ENCODE results near the gene DCUN1D4. TPM values are rescaled to one million over a fixed set of nuclear protein-coding genes. Genes with fewer than 3 reads are reported as not detected.
A peak's percentile ranks its signal among the peaks of the same experiment; 100 is the strongest.

DCUN1D4 gene
- total RNA-seq, 2 donors from 2014 or later, result 45.6 to 46.7 TPM

DNA sequence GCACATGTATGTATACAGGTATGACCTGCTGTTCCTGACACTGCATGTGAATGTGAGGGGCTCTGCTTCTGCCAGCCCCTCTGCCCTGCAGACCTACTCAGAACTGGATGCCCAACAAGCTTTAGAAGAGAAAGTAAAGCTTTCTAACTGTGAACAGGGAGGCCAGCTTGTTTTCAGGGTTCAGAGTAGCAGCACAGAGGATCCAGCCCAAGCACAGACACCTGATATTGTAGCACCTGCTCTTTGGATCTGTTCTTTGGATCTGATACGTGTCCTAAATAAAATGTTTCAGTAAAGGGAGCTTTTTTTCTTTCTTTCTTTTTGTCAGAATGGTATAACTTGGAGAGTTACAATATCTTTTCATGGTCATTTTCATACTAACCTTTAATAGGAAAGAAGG lies 19.2 kb downstream of the DCUN1D4 start:
- no peaks in the 10 kb centered on the region for H3K9me3 Mint-ChIP-seq
- no peak for DNase-seq
- no peak overlapping the region for H3K4me3 Mint-ChIP-seq
- H3K36me3 Mint-ChIP-seq (ENCODE audit: insufficient read depth in 2 of 2), result peaks cover 3 to 13% of the 10 kb centered on the region in 2 donors
- H3K27ac Mint-ChIP-seq, result no peak overlapping the region
- H3K27me3 Mint-ChIP-seq (ENCODE audit: low read depth), result no peaks in the 10 kb centered on the region
- peaks cover 6% of the 10 kb centered on the region for H3K4me1 Mint-ChIP-seq (ENCODE audit: low read depth)
- no peak for ATAC-seq (replicated peaks in 1 of 2)

DNA sequence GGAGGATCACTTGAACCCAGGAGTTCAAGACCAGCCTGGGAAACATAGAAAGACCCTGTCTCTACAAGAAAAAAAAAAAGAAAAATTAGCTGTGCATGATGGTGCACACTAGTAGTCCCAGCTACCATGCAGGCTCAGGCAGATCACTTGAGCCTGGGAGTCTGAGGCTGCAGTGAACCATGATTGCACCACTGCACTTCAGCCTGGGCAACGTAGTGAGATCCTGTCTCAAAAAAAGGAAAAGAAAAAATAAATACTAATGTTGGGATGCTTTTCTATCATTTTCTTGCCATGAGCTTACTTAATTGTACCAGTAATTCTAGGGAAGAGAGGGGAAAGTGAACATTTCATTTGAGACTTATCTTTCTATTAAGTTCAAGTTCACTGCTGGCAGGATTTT lies 19.8 kb downstream of the DCUN1D4 start:
- H3K27ac Mint-ChIP-seq, result no peak overlapping the region
- DNase-seq, result no peak
- peaks cover 4 to 10% of the 10 kb centered on the region in 2 donors for H3K36me3 Mint-ChIP-seq (ENCODE audit: insufficient read depth in 2 of 2)
- H3K4me3 Mint-ChIP-seq, result no peak overlapping the region
- no peaks in the 10 kb centered on the region for H3K27me3 Mint-ChIP-seq (ENCODE audit: low read depth)
- no peaks in the 10 kb centered on the region for H3K9me3 Mint-ChIP-seq
- H3K4me1 Mint-ChIP-seq (ENCODE audit: low read depth), result peaks cover 4% of the 10 kb centered on the region
- no peak for ATAC-seq (replicated peaks in 1 of 2)

DNA sequence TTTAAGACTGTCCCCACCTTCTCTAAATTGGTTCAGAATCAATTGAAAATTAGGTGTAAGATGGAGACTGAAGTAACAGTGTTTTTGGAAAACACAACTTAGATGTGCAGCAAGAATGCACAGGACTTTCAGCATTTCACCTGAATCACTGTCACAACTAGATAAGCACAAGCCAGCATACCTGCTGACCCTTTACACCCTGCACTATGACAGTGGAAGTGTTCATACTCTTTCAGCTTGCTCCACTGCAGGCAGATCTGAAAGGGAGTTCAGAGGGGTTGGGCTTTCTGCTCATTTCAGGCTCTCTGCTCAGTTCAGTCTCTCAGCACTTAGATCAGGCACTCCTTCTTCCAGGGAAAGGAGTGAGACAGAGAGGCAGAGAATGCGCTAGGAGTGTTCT lies 22.8 kb downstream of the DCUN1D4 start:
- peaks cover 2 to 9% of the 10 kb centered on the region in 2 donors for H3K36me3 Mint-ChIP-seq (ENCODE audit: insufficient read depth in 2 of 2)
- peaks cover 4% of the 10 kb centered on the region for H3K4me1 Mint-ChIP-seq (ENCODE audit: low read depth)
- no peak overlapping the region for H3K4me3 Mint-ChIP-seq
- no peak overlapping the region for H3K27ac Mint-ChIP-seq
- no peaks in the 10 kb centered on the region for H3K27me3 Mint-ChIP-seq (ENCODE audit: low read depth)
- no peak for ATAC-seq (replicated peaks in 1 of 2)
- no peak for DNase-seq
- no peaks in the 10 kb centered on the region for H3K9me3 Mint-ChIP-seq

DNA sequence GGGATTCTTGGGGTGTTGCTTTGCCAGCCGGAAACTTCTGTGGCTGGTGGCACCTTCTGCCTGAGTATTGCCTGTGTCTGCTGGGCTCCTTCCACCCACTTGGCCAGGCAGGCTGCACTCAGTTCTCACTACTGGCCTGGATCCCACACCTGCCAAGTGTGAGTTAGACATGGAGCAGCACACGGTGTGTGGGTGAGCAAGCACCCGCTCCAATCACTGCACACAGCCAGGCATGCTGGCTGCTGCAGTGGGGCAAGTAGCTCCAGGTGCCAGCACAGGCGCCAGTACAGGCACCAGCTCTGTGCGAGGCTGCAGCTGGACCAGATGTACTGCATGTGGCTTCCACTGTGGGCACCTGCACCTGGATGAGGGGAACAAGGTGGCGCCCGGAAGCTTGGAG lies 23.9 kb downstream of the DCUN1D4 start:
- H3K27ac Mint-ChIP-seq, result no peak overlapping the region
- DNase-seq, result no peak
- H3K4me1 Mint-ChIP-seq (ENCODE audit: low read depth), result peaks cover 4% of the 10 kb centered on the region
- ATAC-seq (replicated peaks in 1 of 2), result no peak
- H3K9me3 Mint-ChIP-seq, result no peaks in the 10 kb centered on the region
- H3K4me3 Mint-ChIP-seq, result no peak overlapping the region
- H3K27me3 Mint-ChIP-seq (ENCODE audit: low read depth), result no peaks in the 10 kb centered on the region
- H3K36me3 Mint-ChIP-seq (ENCODE audit: insufficient read depth in 2 of 2), result peaks cover 4 to 13% of the 10 kb centered on the region in 2 donors

DNA sequence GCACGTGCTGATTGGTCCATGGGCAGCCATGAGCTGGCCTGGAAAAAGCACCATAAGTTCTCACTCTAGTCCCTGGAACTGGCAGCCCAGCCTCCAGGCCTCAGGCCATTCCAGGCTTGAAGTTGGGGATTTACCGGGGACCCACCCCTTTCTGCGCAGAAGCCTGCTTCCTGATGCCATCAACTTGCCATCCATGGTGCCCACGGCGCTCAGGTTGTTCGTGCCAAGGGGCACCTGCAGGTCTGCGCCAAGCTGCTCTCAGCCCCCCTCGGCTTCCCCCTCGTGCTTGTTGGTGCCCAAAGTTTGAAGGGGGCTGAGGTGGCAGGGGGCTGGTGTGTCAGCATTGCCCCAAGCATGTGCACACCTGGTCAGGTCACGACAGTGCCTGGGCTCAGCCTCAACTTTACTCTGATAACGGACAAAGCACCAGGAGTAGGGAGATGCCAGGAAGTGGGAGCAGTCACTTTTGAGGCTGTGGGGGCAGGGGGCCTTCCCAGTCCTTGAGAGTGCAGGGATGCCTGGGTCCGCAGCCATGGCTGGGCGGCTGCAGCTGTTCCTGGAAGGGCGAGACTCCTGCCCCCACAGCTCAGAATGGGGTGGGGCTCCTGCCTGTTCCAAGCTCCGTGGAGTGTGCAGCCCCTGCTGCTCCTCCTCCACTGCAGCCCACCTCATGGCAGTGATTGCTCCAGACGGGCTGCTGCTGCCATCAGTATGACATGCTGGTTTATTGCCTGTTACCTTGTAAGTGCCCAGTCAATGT lies 24.9 kb downstream of the DCUN1D4 start:
- Mint-ChIP-seq H3K36me3 (ENCODE audit: insufficient read depth in 2 of 2) (peaks cover 9 to 20% of the 10 kb centered on the region in 2 donors), H3K4me1 (ENCODE audit: low read depth) (no peaks in the 10 kb centered on the region), H3K27ac (no peak overlapping the region), H3K27me3 (ENCODE audit: low read depth) (no peaks in the 10 kb centered on the region), H3K9me3 (no peaks in the 10 kb centered on the region), H3K4me3 (no peak overlapping the region)
- ATAC-seq (replicated peaks in 1 of 2), result no peak
- no peak for DNase-seq

DNA sequence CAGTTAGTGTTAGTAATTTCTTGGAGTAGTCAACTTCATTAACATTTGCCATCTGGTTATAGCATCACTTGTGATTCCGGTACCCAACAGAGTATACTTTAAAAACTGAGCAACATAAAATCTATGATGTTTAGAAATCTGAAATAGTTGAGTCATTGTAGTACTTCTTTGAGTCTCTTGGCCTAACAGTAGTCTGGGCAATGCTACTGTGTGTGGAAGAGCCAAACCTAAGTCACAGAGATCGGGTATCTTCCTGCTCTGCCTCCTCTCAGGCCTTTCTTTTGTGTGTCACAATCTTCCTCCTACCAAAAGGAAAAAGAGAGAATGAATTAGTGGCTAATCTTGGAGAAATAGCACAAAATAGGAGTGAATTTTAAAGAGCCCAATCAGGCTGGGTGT lies 25.5 kb downstream of the DCUN1D4 start:
- no peaks in the 10 kb centered on the region for H3K9me3 Mint-ChIP-seq
- peaks cover 9 to 23% of the 10 kb centered on the region in 2 donors for H3K36me3 Mint-ChIP-seq (ENCODE audit: insufficient read depth in 2 of 2)
- DNase-seq (no peak), ATAC-seq (replicated peaks in 1 of 2) (no peak)
- no peak overlapping the region for H3K4me3 Mint-ChIP-seq
- no peaks in the 10 kb centered on the region for H3K27me3 Mint-ChIP-seq (ENCODE audit: low read depth)
- no peak overlapping the region for H3K27ac Mint-ChIP-seq
- no peaks in the 10 kb centered on the region for H3K4me1 Mint-ChIP-seq (ENCODE audit: low read depth)

DNA sequence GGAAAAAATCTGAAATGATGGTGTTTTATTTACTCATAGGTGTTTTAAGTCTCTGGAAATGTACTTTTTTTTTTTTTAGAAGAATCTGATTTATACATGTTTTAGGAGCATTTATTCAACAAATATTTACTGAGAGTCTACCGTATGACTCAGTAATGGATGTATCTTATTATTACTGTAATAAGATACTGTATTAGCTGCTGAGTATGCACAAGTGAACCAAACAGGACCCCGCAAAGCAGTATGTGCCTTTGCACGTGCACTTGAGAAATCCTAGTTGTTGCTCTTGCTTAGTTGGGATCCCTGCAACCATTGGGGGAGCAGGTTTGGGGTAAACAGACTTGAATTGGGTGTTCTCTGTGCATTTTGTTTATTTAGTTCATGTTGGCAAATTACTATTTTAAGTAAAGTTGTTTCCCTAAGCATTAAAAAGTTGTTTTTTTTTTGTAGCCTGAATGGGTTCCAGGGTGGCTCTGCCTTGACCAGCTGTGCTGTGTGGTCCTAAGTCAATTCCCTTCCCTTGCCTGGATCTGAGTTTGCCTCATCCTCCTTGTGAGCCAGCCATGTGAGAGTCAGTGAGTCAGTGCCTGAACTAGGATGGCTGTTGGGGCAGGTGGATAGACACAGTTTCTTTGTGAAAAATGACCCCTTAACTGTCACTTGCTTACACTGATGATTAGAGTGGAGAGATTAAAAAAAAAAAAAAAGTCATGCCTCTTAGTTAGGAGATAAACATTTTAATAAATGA lies 27.7 kb downstream of the DCUN1D4 start:
- Mint-ChIP-seq H3K36me3 (ENCODE audit: insufficient read depth in 2 of 2) (peaks cover 11 to 33% of the 10 kb centered on the region in 2 donors), H3K4me1 (ENCODE audit: low read depth) (no peaks in the 10 kb centered on the region), H3K27me3 (ENCODE audit: low read depth) (no peaks in the 10 kb centered on the region), H3K4me3 (no peak overlapping the region), H3K27ac (peak overlapping the region; percentile 15), H3K9me3 (no peaks in the 10 kb centered on the region)
- DNase-seq, result no peak
- no peak for ATAC-seq (replicated peaks in 1 of 2)

DNA sequence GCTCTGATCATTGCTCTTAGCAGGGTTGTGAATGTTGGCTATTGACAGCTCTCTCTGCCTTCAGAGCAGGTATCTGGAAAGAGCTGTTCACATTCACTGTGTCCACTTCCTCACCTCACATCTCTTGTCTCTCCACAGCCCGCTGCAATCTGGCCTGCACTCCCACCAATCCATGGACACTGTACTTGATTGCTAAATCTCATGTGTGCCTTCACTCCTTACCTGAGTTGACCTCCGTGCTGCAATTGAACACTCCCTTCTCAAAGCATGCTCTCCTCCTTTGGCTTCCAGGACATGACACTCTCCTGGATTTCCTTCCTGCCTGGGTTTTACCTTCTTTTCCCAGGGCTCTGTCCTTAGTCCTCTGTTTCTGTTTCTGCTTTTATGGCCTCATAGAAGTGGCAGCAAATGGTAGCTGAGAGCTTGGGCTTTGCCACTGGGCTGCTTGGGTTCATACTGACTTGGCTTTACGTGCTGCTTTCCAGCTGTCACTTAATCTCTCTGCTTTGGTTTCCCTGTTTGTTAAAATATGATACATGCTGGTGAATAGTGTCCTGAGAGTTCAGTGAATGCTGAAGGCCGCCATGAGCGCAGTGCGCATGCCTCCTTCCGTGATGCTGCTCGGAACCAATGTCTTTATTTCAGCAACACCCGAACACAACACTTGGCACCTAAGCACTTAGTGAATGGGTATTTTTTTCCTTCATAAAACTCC lies 29.5 kb downstream of the DCUN1D4 start:
- Mint-ChIP-seq H3K27me3 (ENCODE audit: low read depth) (no peaks in the 10 kb centered on the region), H3K4me1 (ENCODE audit: low read depth) (no peaks in the 10 kb centered on the region), H3K4me3 (no peak overlapping the region), H3K36me3 (ENCODE audit: insufficient read depth in 2 of 2) (peaks cover 12 to 37% of the 10 kb centered on the region in 2 donors), H3K9me3 (no peaks in the 10 kb centered on the region), H3K27ac (no peak overlapping the region)
- ATAC-seq (replicated peaks in 1 of 2), result no peak
- DNase-seq, result no peak

DNA sequence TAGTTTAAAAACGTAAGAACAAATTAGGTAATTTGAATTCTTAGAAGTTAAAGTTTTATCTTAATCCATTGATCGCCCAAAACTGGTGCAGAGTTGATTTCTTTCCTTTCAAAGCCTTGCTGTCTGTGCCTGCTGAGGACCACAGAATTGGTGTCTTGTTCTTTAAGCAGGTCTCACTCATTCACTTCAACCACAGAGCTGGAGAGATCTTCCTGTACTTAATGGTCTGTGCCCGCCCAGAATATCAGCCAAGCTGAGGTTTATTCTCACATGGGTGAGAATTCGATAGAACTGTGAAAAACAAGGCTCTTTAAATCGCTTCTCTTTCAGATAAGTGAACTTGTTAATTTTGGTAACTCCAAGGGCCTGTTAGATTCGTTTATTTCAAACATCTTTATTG lies 31.6 kb downstream of the DCUN1D4 start:
- no peaks in the 10 kb centered on the region for H3K9me3 Mint-ChIP-seq
- ATAC-seq (replicated peaks in 1 of 2), result no peak
- no peak overlapping the region for H3K27ac Mint-ChIP-seq
- DNase-seq, result no peak
- H3K36me3 Mint-ChIP-seq (ENCODE audit: insufficient read depth in 2 of 2), result peaks cover 13 to 41% of the 10 kb centered on the region in 2 donors
- no peaks in the 10 kb centered on the region for H3K27me3 Mint-ChIP-seq (ENCODE audit: low read depth)
- H3K4me3 Mint-ChIP-seq, result no peak overlapping the region
- H3K4me1 Mint-ChIP-seq (ENCODE audit: low read depth), result no peaks in the 10 kb centered on the region

DNA sequence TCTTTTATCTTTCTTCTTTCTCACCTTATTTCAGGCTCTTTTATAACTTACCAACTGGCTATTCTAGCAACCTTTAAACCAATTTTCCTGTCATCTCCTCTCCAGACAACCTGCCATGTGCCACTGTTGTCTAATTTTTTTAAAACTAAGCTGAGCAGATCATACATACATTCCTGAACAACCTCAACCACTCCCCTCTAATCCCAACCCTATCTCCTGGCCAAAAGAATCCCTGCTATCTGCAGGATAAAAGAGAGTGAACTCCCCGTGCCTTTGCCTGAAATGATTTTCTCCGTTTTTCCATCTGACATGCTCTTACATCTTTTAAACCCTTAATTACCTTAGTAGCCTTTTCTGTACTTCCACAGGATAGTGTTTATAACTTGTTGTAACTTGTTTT lies 35.5 kb downstream of the DCUN1D4 start:
- Mint-ChIP-seq H3K27me3 (ENCODE audit: low read depth) (no peaks in the 10 kb centered on the region), H3K27ac (no peak overlapping the region), H3K4me3 (no peak overlapping the region), H3K9me3 (no peaks in the 10 kb centered on the region), H3K36me3 (ENCODE audit: insufficient read depth in 2 of 2) (peaks cover 6 to 31% of the 10 kb centered on the region in 2 donors), H3K4me1 (ENCODE audit: low read depth) (no peaks in the 10 kb centered on the region)
- ATAC-seq (replicated peaks in 1 of 2) (no peak), DNase-seq (no peak)

DNA sequence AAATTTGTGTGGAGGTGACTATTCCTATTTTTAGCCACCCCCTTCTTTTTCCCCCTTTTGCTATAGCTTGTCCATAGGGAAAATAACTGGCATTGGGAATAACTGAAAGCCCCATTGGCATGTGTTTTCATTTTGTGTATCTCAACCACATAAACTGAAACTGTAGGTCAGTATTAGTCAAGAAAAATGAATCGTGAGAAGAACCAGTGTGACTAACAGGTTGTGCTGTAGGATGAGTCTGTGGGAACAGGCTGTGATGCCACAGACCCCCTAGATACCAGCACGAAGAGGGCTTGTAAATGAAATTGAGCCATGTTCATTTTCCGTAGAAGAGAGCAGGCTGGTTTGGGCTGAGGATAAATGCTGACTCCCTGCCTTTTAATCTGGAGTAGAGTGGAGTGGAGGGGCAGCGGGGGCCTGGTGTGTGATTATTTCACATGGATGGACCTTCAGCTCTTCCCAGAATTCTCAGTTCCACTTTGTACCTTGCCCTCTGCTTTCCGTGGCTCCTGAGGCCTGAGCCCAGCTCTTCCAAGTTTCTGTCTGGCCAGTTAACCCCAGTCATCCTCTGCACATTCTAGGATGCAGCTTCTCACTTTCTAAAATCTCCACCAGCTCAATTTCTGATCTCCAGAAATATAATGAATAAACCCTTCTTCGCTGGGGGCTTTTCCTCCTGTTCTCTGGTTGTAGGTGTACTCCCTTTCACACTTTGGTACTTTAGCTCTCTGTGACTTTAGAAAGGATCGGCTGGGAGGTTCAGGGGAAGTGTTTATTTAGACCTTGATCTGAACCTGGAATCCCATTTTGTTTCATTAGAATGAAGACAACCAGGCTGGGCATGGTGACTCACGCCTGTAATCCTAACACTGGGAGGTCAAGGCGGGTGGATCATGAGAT lies 37.3 kb downstream of the DCUN1D4 start:
- no peak for DNase-seq
- Mint-ChIP-seq H3K27me3 (ENCODE audit: low read depth) (no peaks in the 10 kb centered on the region), H3K9me3 (no peaks in the 10 kb centered on the region), H3K4me1 (ENCODE audit: low read depth) (no peaks in the 10 kb centered on the region), H3K27ac (no peak overlapping the region), H3K36me3 (ENCODE audit: insufficient read depth in 2 of 2) (peaks cover 6 to 27% of the 10 kb centered on the region in 2 donors), H3K4me3 (no peak overlapping the region)
- no peak for ATAC-seq (replicated peaks in 1 of 2)

DNA sequence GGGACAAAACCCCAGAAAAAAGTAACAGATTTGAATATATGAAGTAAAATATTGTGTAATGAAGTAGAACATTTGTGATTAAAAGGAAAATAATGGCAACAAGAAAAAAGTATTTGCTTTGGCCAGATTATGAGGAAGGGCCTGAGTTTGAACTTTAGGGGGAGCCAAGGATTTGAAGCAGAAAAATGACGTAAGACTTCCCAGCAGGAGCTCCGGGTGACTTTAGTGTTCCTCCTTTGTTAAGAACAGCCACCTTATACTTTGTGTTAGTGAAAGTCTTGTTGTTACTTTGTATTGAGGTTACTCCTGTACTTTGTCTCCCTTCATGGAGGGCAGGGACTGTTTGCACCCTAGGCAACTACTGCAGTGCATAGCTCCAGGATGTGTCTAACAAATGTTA lies 41.1 kb downstream of the DCUN1D4 start:
- H3K4me3 Mint-ChIP-seq, result no peak overlapping the region
- H3K9me3 Mint-ChIP-seq, result no peaks in the 10 kb centered on the region
- H3K4me1 Mint-ChIP-seq (ENCODE audit: low read depth), result no peaks in the 10 kb centered on the region
- no peak for ATAC-seq (replicated peaks in 1 of 2)
- no peak overlapping the region for H3K27ac Mint-ChIP-seq
- peaks cover 3 to 22% of the 10 kb centered on the region in 2 donors for H3K36me3 Mint-ChIP-seq (ENCODE audit: insufficient read depth in 2 of 2)
- DNase-seq, result no peak
- H3K27me3 Mint-ChIP-seq (ENCODE audit: low read depth), result no peaks in the 10 kb centered on the region

Data from activated T-cell treated with anti-CD3 and anti-CD28 coated beads, Interleukin-2, amount 50 U/mL, for 72 hours (primary cell).